Measurements from ENCODE around the gene DIP2C. TPM values are rescaled to one million over a fixed set of nuclear protein-coding genes. Genes with fewer than 3 reads are reported as not detected.
"Not testable (repeated sequence)": the region's sequence is repeated elsewhere in the genome, so short reads cannot be mapped to it uniquely, and the experiment has no call there.

Gene DIP2C
- total RNA-seq, 1 experiment from 2014 or later: 5.3 TPM

DNA sequence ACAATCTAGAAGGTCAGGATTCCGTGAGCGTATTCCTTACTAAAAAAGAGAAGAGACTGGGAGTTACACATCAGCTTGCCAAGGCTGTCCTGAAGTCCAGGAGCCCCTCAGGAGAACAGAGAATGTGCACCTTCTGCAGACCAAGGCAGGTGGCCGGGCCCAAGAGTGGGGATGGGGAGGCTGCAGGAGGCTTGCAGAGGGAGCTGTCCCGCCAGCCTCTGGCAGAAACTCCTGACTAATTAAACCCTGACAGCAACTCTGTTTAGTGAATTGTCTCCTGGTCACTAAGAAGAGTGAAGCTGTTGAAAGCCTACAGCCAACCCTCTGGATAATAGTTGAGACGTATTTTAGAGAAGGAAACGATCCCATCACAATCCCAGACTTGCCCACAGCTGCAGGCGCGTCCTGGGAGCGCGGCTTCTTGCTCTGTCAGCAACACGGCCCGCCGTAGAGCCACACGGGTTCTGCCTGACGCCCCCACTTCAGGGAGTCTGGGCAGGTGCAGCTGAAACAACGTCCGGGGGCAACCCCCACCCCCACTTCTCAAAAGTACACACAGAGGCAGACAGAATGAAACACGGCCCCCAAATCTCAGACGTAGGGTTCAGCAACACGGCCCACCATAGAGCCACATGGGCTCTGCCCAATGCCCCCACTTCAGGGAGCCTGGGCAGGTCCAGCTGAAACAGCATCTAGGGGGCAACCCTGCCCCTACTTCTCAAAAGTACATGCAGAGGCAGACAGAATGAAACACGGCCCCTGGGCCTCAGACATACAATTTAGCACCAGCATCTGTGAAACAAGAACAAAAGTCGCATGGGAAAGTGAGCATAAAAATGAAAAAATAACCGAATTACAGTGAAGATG, 45.2 kb downstream of the DIP2C start:
- DNase-seq (ENCODE audit: extremely low read depth, low read depth): no peak

DNA sequence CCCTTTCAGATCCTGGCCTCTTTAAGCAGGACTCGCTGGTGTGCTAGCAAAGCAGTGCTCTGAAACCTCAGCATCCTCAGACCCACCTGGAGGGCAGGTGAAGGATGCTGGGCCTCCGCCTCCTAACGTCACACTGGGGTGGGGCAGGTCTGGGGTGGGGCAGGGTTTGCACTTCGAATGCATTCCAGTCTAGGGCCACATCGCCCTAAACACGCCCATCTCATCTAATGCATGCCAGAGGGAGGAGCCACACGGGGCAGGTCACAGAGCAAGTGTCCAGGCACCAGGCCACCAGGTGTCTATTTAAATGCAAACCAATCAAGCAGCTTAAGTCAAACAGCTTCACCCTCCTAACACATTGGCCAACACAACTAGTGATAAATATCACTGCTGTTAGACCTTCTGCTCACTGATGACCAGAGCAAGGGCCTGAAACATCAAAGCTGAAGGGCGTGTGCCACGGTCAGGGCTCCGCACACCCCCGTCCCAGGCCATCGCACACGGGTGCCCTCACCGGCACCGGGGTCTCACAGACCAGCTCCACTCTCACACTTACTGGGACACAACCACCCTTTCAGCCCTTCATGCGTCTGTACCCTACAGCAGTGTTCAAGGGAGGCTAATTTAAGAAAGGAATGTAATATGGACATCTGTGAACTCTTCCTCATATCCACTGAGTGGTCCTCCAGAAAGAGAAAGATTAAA, 47.1 kb downstream of the DIP2C start:
- no peak for DNase-seq (ENCODE audit: extremely low read depth, low read depth)

DNA sequence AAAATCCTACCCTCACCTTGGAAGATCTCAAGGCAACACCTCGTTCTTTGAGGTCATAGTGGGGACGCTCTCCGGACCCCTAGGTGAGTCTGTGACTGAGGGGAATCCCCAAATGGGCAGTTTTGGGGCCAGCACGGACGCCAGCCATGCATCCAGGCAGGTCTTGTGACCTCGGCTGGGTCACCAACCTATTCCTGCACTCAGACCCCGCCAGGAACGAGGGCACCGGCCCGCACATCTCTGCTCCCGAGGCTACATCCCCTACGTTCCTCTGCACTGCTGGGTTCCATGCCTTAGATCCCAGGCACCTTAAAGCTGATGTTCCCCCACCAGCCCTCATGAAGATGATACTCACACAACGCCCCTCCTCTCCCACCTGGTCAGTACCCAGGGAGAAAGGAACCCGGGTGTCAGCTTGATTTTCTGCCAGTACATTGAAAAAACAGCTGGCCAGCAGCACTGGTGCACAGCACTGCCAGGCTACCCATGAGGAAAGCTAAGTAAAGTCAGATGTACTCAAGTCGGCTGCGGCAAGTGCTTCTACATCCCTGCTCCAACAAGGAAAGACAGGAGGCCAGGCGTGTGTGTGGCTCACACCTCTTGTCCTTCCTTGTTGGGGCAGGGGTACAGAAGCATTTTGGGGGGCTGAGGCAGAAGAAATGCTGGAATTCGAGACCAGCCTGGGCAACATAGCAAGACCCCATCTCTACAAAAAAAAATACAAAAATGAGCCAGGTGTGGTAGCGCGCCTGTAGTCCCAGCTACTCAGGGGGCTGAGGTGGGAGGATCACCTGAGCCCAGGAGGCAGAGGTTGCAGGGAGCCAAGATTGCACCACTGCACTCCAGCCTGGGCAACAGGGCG, 48.1 kb downstream of the DIP2C start:
- DNase-seq (ENCODE audit: extremely low read depth, low read depth): no peak

DNA sequence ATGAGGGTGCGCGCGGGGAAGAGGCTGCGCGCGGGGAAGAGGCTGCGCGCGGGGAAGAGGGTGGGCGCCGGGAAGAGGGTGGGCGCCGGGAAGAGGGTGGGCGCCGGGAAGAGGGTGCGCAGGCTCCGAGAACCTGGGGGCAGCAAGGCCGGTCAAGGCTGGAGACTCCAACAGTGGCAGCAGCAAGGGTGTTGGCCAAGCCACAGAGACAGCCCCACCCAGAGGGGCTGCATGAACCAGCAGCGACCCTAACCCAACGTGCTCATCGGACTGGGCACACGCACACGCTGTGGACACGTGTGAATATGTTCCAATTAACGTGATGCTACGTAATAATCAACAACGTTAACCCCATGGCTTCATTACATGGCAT, 48.8 kb downstream of the DIP2C start:
- DNase-seq (ENCODE audit: extremely low read depth, low read depth): no peak

DNA sequence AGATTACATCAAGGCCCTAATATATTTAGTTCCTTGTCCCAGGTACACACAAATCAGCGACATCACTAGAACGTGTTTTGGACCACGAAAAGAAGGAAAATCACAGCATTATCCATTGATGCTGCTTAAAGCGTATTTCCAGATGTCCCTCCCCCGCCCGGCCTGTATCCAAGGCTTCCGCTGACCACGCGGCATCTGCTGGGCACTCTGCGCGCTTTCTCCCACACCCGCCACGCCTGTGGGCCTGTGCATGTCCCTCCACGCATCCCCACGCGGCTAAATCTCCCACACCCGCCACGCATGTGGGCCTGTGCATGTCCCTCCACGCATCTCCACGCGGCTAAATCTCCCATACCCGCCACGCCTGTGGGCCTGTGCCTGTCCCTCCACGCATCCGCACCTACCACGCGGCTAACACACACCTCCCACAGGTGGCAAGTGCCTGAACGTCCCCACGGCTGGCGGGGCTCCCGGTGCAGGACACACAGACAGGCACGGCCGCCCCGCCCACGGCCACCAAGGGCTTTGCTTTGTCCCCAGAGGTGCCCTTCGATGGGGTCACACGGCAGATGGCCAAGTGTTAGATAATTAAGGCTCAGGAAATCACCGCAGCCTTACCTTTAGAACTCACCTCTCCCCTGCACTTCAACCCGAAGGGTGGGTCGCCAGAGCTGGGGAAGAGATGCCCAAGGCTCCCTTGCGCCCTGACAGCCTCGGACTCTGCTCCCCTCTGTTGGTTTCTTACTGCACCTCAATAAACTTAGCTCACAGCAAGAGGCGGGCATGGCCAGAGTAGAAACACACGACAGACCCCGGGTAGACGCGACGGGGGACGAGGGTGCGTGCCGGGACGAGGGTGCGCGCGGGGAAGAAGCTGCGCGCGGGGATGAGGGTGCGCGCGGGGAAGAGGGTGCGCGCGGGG, 49.5 kb downstream of the DIP2C start:
- DNase-seq (ENCODE audit: extremely low read depth, low read depth): no peak

DNA sequence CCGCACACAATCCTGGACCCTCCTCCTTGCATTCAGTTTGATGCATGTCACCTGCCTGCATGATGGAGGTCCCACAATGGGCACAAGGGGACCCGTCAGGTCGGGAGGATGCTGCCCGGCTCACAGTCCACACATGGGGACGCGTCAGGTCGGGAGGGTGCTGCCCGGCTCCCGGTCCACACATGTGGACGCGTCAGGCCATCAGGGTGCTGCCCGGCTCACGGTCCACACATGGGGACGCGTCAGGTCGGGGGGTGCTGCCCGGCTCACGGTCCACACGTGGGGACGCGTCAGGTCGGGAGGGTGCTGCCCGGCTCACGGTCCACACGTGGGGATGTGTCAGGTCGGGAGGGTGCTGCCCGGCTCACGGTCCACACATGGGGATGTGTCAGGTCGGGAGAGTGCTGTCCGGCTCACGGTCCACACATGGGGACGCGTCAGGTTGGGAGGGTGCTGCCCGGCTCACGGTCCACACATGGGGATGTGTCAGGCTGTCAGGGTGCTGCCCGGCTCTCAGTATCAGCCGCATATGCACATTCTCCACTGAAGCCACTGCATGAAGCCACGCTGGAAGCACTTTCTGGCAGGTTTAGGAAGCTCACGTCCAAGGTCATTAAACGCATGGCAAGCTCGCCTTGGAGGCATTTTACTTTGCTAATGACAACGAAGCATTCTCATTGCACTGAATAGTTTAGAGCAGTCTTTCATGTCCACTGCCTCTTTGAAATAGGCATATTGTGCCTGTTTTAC, 50.3 kb downstream of the DIP2C start:
- no peak for DNase-seq (ENCODE audit: extremely low read depth, low read depth)

DNA sequence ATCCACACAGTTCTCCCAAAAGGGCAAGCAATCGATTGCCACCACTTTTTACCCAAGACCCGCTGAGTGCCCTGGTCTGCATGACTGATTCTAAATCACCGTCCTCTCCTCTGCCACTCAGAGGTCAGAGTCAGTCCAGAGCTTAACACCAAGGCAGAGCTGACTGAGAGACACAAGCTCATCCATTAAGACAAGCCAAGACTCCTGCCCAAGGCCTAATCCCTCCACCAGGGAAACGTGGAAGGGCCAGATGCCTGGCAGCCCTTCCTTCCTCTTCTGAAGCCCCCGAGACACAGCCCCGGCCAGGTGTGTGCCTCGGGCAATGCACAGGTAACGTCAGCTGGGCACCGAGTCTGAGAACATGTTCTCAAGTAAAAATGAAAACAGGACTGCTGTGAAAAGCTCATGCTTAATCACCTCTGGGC, 51.7 kb downstream of the DIP2C start:
- no peak for DNase-seq (ENCODE audit: extremely low read depth, low read depth)

DNA sequence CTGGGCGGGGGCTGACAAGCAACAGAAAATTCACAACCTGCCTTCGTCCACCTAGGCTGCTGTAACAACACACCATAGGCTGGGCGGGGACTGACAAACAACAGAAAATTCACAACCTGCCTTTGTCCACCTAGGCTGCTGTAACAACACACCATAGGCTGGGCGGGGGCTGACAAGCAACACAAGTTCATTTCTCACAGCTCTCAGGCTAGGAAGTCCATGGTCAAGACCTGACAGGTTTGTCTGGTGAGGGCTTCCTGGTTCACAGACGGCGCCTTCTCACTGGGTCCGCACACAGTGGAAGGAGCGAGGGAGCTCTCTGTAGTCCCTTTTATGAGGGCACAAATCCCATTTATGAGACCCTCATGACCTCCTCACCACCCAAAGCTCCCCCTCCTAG, 52.2 kb downstream of the DIP2C start:
- no peak for DNase-seq (ENCODE audit: extremely low read depth, low read depth)

DNA sequence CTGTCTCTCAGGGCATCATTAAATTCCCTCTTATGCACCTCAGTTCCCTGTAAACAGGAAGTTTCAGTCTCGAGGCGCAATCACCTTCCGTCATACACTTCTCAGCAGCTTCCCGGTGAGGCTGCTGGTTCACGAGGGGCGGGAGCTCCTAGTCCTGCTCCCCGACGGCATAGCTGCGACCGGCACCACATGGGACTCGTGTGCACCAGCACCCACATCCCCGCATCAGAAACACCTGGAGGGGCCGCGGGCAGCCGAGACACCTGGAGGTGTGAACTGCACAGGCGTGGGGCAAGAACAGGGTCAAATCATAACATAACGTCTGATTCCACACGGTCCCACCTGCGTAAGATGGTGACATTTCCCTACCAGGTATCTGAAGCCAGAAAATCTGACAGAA, 52.7 kb downstream of the DIP2C start:
- no peak for DNase-seq (ENCODE audit: extremely low read depth, low read depth)

DNA sequence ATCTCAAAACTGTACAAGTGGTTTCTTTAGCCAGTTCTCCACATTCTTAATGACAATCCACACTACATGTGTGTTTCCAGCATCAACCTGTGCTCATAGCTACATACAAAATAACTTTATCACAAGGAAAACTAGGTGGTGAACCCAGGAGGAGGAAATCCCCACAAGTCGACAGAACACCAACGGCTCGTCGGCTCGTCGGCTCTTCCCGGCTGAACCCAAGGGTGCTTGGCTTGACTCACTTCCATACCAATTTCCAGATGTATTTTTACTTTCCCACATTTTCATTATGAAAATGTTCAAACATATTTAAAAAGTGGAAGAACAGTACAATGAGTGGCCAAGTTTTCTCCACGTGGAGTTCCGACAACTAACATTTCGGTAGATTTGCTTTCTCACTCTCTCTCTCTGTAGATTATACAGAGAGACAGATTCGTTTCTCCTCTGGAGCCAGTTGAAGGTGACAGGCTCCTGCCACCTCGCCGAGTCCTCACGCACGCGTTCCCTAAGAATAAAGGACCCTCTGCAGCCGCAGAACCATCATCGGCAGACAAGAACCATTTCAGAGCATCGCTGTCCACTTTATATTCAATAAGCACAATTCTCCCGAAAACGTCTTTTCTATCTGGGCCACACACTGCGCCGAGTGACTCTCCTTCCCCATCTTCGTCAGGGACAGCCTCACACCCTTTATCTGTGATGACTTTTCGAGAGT, 53.3 kb downstream of the DIP2C start:
- no peak for DNase-seq (ENCODE audit: extremely low read depth, low read depth)

DNA sequence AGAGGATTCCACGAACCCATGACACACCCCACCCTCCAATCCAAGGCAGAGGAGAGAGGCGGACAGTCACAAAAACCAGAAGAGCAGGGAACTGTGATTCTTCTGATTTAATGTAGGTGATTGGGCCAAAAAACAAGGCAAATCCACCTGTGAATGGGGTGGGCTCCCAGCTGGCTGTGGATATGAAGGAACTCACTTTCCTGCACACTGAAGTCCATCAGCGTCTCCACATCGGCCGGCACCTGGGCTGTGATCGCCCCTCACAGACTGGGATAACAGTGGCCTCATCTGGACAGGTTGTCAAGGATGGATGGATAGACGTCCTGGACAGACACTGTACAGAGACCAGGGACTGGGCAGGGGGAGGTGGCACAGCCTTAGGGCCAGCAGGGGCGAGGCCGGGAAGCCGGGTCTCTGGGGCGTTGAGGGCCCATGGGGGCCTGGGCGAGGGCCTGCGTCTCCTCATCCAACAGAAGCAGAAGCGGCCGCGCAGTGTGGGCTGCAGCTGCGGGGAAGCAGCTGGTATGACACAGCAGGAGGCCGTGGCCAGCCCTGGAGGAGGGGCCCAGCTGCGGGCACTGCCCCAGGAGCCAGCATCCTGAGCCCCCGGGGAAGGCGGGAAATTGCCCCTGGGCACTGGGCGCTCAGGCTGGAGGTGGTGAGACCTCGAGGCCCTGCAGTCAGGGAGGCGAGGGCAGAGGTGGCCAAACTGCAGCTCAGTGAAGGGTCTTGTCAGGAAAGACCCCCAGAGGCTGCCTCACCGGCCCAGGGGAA, 54.2 kb downstream of the DIP2C start:
- no peak for DNase-seq (ENCODE audit: extremely low read depth, low read depth)

DNA sequence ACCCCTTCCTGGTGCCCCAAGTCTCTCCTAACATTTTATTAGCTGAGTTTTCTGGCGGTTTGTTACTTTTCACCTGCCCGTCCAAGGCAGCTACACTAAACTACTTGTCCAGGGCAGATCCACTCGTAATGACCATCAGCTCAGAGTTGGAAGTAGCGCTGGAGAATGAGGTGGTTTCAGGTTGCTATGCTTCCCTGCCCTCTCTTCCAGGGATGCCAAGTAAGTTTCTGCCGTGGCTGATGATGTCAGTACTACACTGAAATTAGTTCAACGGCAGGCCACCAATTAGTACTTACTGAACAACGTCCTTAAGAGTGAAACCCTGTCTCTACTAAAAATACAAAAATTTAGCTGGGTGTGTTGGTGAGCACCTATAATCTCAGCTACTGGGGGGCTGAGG, 55.2 kb downstream of the DIP2C start:
- DNase-seq (ENCODE audit: extremely low read depth, low read depth): no peak

DNA sequence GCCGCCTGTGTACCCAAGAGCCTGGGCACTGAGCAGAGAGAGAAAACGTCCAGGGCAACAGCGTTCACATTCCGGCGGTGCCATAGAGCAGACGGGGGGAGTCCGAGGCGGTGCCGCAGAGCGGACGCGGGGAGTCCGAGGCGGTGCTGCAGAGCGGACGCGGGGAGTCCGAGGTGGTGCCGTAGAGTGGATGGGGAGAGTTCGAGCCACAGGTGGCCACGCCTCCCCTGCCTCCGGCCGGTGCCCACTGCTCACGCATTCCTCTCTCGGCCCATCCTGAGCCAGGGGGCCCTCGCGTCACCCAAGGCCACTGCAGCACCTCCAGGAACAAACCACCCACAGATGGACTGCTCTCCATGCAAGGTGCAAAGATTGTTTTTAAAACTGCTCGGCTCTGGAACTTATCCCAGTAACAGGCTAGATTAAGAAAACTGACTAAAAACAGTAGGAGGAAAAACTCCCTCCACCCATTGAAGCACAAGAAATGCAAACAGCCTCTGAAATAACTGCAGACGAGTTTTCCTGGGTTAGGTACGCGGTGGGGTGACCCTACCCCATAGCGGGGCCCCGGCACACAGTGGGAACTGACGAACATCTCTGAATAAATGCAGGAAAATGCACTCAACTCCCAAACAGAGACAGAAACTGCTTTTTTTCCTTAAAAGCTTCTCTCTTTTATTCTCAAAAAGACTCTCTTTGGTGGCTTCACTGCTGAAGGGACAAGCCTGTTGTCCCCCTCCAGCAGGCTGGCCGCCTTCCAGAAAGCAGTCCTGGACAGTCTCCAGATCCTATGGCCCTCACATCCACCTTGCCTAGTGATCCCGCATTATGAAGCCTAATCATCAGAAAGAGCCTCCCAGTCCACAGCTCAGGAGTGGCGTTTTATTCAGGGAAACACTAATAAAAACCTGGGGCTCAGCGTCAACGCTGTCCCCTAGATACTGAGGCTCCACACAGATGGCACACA, 55.9 kb downstream of the DIP2C start:
- no peak for DNase-seq (ENCODE audit: extremely low read depth, low read depth)

DNA sequence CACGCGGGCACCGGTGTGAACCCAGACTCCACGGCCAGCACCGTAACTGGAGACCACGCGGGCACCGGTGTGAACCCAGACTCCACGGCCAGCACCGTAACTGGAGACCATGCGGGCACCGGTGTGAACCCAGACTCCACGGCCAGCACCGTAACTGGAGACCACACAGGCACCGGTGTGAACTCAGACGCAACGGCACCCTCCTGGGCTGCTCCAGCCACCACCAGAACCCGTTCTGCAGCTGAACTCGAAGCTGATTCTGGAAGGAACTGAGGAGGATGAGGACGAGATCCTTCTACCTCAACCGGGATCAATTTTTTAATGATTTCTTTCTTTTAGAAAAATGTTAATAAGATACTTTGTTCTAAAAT, 56.7 kb downstream of the DIP2C start:
- not testable (repeated sequence) for DNase-seq (ENCODE audit: extremely low read depth, low read depth)

DNA sequence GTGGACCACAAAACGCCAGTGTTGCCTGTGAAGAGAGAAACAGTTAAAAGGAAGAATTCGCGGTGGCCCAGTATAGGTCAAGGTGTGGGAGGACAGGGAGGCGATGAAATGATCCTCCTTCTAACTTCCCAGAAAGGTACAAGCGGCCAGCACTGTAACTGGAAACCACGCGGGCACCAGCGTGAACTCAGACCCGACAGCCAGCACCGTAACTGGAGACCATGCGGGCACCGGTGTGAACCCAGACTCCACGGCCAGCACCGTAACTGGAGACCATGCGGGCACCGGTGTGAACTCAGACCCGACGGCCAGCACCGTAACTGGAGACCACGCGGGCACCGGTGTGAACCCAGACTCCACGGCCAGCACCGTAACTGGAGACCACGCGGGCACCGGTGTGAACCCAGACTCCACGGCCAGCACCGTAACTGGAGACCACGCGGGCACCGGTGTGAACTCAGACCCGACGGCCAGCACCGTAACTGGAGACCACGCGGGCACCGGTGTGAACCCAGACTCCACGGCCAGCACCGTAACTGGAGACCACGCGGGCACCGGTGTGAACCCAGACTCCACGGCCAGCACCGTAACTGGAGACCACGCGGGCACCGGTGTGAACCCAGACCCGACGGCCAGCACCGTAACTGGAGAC, 57.2 kb downstream of the DIP2C start:
- DNase-seq (ENCODE audit: extremely low read depth, low read depth): not testable (repeated sequence)

DNA sequence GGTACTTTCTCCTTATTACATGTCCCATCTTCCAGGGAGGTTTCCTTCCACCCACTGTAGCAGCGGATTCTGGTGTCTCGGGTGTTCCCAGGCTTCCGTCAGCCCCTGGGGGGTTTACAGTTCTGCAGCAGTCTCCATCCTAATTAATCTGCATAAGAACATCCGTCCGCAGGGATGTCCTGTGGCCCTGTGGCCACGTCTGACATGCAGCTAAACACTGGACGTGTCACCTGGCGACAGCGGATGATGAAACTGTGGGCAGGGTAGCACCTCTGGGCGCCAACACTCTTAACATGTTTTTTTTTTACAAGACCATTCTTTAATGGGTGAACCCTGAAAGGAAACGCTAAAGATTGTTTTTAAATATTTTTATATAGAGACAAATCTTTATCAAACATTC, 58.2 kb downstream of the DIP2C start:
- no peak for DNase-seq (ENCODE audit: extremely low read depth, low read depth)
